ENCODE data around the gene POPDC2.

POPDC2 gene

GRCh38 chr3:119616056-119616455 is 44.3 kb downstream of the POPDC2 start:
- H3K4me3 ChIP-seq (ENCODE audit: low read length) = no peak overlapping the region
- no peaks in the 10 kb centered on the region for H3K4me1 ChIP-seq (ENCODE audit: control insufficient read depth, insufficient read depth, low read length)
- H3K9ac ChIP-seq (ENCODE audit: low read length) = no peak overlapping the region
- H3K36me3 ChIP-seq (ENCODE audit: control insufficient read depth, insufficient read depth, low read length) = no peaks in the 10 kb centered on the region
- no peaks in the 10 kb centered on the region for H3K9me3 ChIP-seq (ENCODE audit: control insufficient read depth, low read length)
- H3K27me3 ChIP-seq (ENCODE audit: control insufficient read depth, insufficient read depth, low read length) = no peaks in the 10 kb centered on the region

GRCh38 chr3:119613872-119614271 is 46.5 kb downstream of the POPDC2 start:
- no peaks in the 10 kb centered on the region for H3K9me3 ChIP-seq (ENCODE audit: control insufficient read depth, low read length)
- no peaks in the 10 kb centered on the region for H3K4me1 ChIP-seq (ENCODE audit: control insufficient read depth, insufficient read depth, low read length)
- H3K4me3 ChIP-seq (ENCODE audit: low read length) = no peak overlapping the region
- no peak overlapping the region for H3K9ac ChIP-seq (ENCODE audit: low read length)
- H3K36me3 ChIP-seq (ENCODE audit: control insufficient read depth, insufficient read depth, low read length) = no peaks in the 10 kb centered on the region
- H3K27me3 ChIP-seq (ENCODE audit: control insufficient read depth, insufficient read depth, low read length) = no peaks in the 10 kb centered on the region

- Histone ChIP-seq H3K4me3 (ENCODE audit: low read length) (no peak overlapping the region), H3K9me3 (ENCODE audit: control insufficient read depth, low read length) (no peaks in the 10 kb centered on the region), H3K36me3 (ENCODE audit: control insufficient read depth, insufficient read depth, low read length) (no peaks in the 10 kb centered on the region), H3K4me1 (ENCODE audit: control insufficient read depth, insufficient read depth, low read length) (no peaks in the 10 kb centered on the region), H3K9ac (ENCODE audit: low read length) (no peak overlapping the region), H3K27me3 (ENCODE audit: control insufficient read depth, insufficient read depth, low read length) (no peaks in the 10 kb centered on the region)
Observed at GRCh38 chr3:119613201-119613600, 47.2 kb downstream of the POPDC2 start.

- Histone ChIP-seq H3K9ac (ENCODE audit: low read length) (no peak overlapping the region), H3K4me1 (ENCODE audit: control insufficient read depth, insufficient read depth, low read length) (no peaks in the 10 kb centered on the region), H3K4me3 (ENCODE audit: low read length) (no peak overlapping the region), H3K27me3 (ENCODE audit: control insufficient read depth, insufficient read depth, low read length) (no peaks in the 10 kb centered on the region), H3K9me3 (ENCODE audit: control insufficient read depth, low read length) (no peaks in the 10 kb centered on the region), H3K36me3 (ENCODE audit: control insufficient read depth, insufficient read depth, low read length) (no peaks in the 10 kb centered on the region)
Observed at GRCh38 chr3:119611664-119612063, 48.7 kb downstream of the POPDC2 start.

GRCh38 chr3:119609301-119609700 is 51.1 kb downstream of the POPDC2 start:
- H3K36me3 ChIP-seq (ENCODE audit: control insufficient read depth, insufficient read depth, low read length) = no peaks in the 10 kb centered on the region
- no peak overlapping the region for H3K4me3 ChIP-seq (ENCODE audit: low read length)
- H3K27me3 ChIP-seq (ENCODE audit: control insufficient read depth, insufficient read depth, low read length) = no peaks in the 10 kb centered on the region
- H3K9ac ChIP-seq (ENCODE audit: low read length) = no peak overlapping the region
- H3K9me3 ChIP-seq (ENCODE audit: control insufficient read depth, low read length) = no peaks in the 10 kb centered on the region
- no peaks in the 10 kb centered on the region for H3K4me1 ChIP-seq (ENCODE audit: control insufficient read depth, insufficient read depth, low read length)

GRCh38 chr3:119608405-119609000 is 51.9 kb downstream of the POPDC2 start:
- H3K27me3 ChIP-seq (ENCODE audit: control insufficient read depth, insufficient read depth, low read length) = no peaks in the 10 kb centered on the region
- H3K36me3 ChIP-seq (ENCODE audit: control insufficient read depth, insufficient read depth, low read length) = no peaks in the 10 kb centered on the region
- H3K4me1 ChIP-seq (ENCODE audit: control insufficient read depth, insufficient read depth, low read length) = no peaks in the 10 kb centered on the region
- H3K9me3 ChIP-seq (ENCODE audit: control insufficient read depth, low read length) = no peaks in the 10 kb centered on the region
- no peak overlapping the region for H3K9ac ChIP-seq (ENCODE audit: low read length)
- no peak overlapping the region for H3K4me3 ChIP-seq (ENCODE audit: low read length)

GRCh38 chr3:119604878-119605277 is 55.5 kb downstream of the POPDC2 start:
- H3K4me1 ChIP-seq (ENCODE audit: control insufficient read depth, insufficient read depth, low read length) = no peaks in the 10 kb centered on the region
- H3K27me3 ChIP-seq (ENCODE audit: control insufficient read depth, insufficient read depth, low read length) = no peaks in the 10 kb centered on the region
- H3K9ac ChIP-seq (ENCODE audit: low read length) = no peak overlapping the region
- no peak overlapping the region for H3K4me3 ChIP-seq (ENCODE audit: low read length)
- no peaks in the 10 kb centered on the region for H3K36me3 ChIP-seq (ENCODE audit: control insufficient read depth, insufficient read depth, low read length)
- no peaks in the 10 kb centered on the region for H3K9me3 ChIP-seq (ENCODE audit: control insufficient read depth, low read length)

GRCh38 chr3:119602676-119603075 is 57.7 kb downstream of the POPDC2 start:
- H3K36me3 ChIP-seq (ENCODE audit: control insufficient read depth, insufficient read depth, low read length) = no peaks in the 10 kb centered on the region
- H3K4me3 ChIP-seq (ENCODE audit: low read length) = no peak overlapping the region
- no peaks in the 10 kb centered on the region for H3K27me3 ChIP-seq (ENCODE audit: control insufficient read depth, insufficient read depth, low read length)
- no peaks in the 10 kb centered on the region for H3K4me1 ChIP-seq (ENCODE audit: control insufficient read depth, insufficient read depth, low read length)
- no peaks in the 10 kb centered on the region for H3K9me3 ChIP-seq (ENCODE audit: control insufficient read depth, low read length)
- H3K9ac ChIP-seq (ENCODE audit: low read length) = no peak overlapping the region

- Histone ChIP-seq H3K4me3 (ENCODE audit: low read length) (no peak overlapping the region), H3K4me1 (ENCODE audit: control insufficient read depth, insufficient read depth, low read length) (no peaks in the 10 kb centered on the region), H3K9ac (ENCODE audit: low read length) (no peak overlapping the region), H3K36me3 (ENCODE audit: control insufficient read depth, insufficient read depth, low read length) (no peaks in the 10 kb centered on the region), H3K9me3 (ENCODE audit: control insufficient read depth, low read length) (no peaks in the 10 kb centered on the region), H3K27me3 (ENCODE audit: control insufficient read depth, insufficient read depth, low read length) (no peaks in the 10 kb centered on the region)
Observed at GRCh38 chr3:119601154-119601553, 59.2 kb downstream of the POPDC2 start.

GRCh38 chr3:119600732-119601131 is 59.7 kb downstream of the POPDC2 start:
- no peaks in the 10 kb centered on the region for H3K27me3 ChIP-seq (ENCODE audit: control insufficient read depth, insufficient read depth, low read length)
- no peaks in the 10 kb centered on the region for H3K4me1 ChIP-seq (ENCODE audit: control insufficient read depth, insufficient read depth, low read length)
- H3K4me3 ChIP-seq (ENCODE audit: low read length) = no peak overlapping the region
- H3K9ac ChIP-seq (ENCODE audit: low read length) = no peak overlapping the region
- no peaks in the 10 kb centered on the region for H3K36me3 ChIP-seq (ENCODE audit: control insufficient read depth, insufficient read depth, low read length)
- no peaks in the 10 kb centered on the region for H3K9me3 ChIP-seq (ENCODE audit: control insufficient read depth, low read length)

- no peak overlapping the region for H3K4me3 ChIP-seq (ENCODE audit: low read length)
- no peaks in the 10 kb centered on the region for H3K9me3 ChIP-seq (ENCODE audit: control insufficient read depth, low read length)
- H3K9ac ChIP-seq (ENCODE audit: low read length) = no peak overlapping the region
- H3K27me3 ChIP-seq (ENCODE audit: control insufficient read depth, insufficient read depth, low read length) = no peaks in the 10 kb centered on the region
- no peaks in the 10 kb centered on the region for H3K36me3 ChIP-seq (ENCODE audit: control insufficient read depth, insufficient read depth, low read length)
- H3K4me1 ChIP-seq (ENCODE audit: control insufficient read depth, insufficient read depth, low read length) = no peaks in the 10 kb centered on the region
Observed at GRCh38 chr3:119599558-119600174, 60.7 kb downstream of the POPDC2 start.

GRCh38 chr3:119598410-119599098 is 61.8 kb downstream of the POPDC2 start:
- no peaks in the 10 kb centered on the region for H3K27me3 ChIP-seq (ENCODE audit: control insufficient read depth, insufficient read depth, low read length)
- no peak overlapping the region for H3K4me3 ChIP-seq (ENCODE audit: low read length)
- no peak overlapping the region for H3K9ac ChIP-seq (ENCODE audit: low read length)
- H3K36me3 ChIP-seq (ENCODE audit: control insufficient read depth, insufficient read depth, low read length) = no peaks in the 10 kb centered on the region
- H3K4me1 ChIP-seq (ENCODE audit: control insufficient read depth, insufficient read depth, low read length) = no peaks in the 10 kb centered on the region
- H3K9me3 ChIP-seq (ENCODE audit: control insufficient read depth, low read length) = no peaks in the 10 kb centered on the region

All from mucosa of stomach (tissue), 1 donor.